GM19395 (cell line): ENCODE measurements around the gene KRIT1.
"Not testable (repeated sequence)": the region's sequence is repeated elsewhere in the genome, so short reads cannot be mapped to it uniquely, and the experiment has no call there.

Experiments used
- ATAC-seq: cut with Tn5 transposase; IDR thresholded peaks from one replicate; pipeline ENCODE4 v1.9.1; 2021; ENCODE audit warnings: mild to moderate bottlenecking, moderate library complexity; ENCODE audit not compliant: unreplicated experiment

Gene KRIT1

DNA sequence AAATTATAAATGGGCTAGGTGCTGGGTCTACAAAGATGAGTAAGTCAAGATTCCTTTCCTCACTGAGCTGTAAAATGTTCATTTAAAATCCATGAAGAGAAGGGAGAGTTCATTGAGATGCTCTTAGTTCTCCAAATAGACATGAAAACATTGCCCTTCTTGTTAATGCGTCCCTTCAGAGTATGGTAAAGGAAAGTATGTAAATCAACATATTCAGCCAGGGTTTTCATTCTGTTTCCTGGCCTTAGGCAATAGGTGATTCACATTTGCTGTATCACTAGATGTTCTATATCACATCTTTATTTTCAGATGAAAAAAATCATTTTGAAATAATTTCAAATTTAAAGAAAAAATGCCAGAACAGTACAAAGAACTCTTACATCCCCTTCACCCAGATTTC lies 5.5 kb upstream of the KRIT1 start:
- no peak for ATAC-seq

DNA sequence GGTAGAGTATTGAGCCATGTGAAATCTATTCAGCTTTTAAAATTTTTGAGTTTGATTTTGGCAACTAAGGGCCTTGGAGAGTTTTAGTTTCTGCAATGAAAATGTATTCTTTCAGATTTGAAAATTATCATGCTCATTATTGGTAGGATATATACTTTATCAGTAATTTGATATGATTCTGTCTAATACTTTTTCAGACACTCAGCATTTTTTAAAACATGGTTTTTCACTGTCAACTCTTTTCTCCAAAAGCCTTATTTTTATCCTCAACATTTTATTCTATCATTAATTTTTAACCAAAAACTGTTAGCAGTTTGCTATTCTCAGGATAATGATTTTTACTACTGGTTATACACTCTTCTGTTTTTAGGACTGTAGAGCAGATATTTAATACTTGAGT lies 4.9 kb upstream of the KRIT1 start:
- ATAC-seq: no peak

DNA sequence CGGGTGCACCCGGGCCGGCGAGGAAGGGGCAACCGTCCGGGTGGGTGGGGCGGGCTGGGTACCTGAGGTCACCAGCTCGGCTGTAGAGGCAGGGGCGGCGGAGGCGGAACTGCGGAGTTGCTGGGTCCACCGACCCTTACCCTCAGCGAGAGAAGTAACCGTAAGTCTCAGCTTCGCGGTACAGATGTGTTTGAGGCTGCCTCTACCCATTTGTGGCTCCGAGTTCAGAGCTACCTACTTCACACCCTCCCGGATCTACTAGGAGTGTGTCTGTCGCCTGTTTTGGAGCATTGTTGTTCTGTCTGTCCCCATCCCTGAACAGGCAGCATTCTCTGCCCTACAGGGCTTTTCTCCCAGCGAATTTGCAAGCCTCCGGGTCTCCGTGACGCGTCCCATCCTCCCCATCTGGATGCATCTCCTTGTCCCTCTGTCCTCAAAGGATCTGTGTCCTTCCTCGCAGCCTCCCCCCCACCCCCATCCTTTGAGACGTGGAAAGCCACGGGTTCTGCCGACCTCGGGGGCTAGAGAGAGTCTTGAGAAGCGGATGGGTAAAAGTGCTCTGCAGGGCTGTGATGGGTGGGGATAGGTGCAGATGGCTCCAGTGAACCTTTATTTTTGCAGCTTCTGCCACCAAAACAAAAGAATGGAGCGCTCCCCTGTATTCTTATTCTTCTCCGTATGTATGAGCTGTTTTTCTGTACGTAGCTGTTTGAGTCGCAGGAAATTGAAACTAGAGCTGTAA lies 817 bp upstream of the KRIT1 start:
- peak; percentile 40 for ATAC-seq

DNA sequence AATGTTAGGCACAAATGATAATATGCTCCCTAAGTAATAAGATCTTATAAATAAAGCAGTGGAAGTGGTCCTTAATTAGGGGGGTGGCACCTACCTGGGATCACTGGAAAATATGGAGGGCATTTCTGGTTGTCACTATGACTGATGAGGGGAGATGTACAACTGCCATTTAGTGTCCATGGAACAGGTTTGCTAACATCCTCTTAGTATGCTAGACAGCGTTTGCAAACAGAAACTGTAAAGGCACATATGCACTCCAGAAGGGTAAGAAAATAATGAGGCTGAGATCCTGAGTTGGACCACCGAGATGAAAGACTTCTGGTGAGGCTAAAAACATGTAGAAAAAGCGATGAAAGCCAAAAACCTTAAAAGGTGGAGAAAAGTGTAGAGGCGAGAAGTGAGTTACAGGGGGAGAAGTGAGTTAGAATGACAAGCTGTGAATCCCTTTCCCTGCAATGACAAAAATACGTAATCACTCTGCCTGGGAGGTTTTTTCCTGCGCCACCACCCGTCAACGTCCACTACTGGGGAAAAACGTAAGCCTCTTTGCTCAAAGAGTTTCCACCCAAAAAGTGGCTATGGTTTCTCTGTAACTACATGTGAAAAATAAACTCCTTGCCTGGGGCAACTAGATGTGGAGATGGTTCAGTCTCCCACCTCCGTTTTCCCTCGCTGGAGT lies 767 bp downstream of the KRIT1 start:
- peak; percentile 6 for ATAC-seq

DNA sequence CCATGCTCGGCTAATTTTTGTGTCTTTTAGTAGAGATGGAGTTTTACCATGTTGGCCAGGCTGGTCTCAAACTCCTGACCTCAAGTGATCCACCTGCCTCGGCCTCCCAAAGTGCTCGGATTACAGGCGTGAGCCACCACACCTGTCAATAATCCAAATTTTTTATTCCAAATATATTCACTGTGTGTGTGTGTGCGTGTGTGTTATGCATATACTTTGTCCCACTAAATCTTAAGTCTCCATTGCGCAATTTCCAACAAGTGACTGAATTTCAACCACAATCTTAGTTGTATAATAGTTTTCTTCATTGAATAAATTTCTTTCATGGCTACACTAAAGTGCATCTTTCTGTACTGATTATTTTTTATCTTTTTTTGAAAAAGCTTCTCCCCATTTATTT lies 2.7 kb downstream of the KRIT1 start:
- ATAC-seq: no peak

DNA sequence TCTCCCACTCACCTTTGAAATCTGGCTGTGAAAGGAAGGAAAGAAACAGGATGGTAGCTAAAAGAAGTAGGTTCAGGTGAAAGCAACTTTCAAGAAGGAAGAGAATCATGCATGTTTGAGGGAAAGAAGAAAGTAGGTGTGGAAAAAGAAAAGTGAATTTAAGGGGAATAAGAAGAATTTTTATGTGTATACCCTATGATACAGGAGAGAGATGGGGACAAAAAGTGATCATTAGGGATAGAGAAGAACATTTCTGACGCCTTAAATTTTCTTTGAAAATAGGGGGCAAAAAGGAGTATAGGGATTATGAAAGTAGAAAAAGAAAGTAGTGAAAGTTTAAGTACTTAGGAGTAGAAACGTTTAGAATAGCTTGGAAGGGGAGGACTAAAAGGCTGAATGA lies 15.2 kb downstream of the KRIT1 start:
- no peak for ATAC-seq

DNA sequence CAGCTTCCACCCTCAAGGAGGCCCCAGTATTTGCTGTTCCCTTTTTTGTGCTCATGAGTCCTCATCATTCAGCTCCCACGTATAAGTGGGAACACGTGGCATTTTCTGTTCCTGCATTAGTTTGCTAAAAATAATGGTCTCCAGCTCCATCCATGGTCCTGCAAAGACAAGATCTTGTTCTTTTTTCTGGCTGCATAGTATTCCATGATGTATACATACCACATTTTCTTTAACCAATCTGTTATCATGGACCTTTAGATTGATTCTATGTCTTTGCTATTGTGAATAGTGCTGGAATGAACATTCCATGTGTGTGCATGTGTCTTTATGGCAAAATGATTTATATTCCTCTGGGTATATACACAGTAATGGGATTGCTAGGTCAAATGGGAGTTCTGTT lies 17.0 kb downstream of the KRIT1 start:
- ATAC-seq: no peak

DNA sequence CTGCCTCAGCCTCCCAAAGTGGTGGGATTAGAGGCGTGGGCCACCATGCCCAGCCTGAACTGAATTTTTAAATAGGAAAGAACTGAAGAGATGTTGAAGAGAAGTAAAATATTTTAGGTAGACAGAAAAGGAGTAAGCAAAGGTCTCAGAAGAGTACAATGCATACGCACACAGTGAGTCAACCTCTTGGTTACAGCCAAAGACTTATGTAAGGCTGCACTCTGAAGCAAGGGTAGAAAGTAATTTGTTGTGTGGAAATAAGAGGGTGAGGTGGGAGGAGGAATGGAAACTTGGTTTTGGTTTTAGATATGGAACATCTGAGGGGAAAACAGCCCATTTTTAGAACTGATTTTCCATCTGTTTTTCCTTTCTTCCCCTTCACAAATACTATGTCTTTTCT lies 17.6 kb downstream of the KRIT1 start:
- no peak for ATAC-seq

DNA sequence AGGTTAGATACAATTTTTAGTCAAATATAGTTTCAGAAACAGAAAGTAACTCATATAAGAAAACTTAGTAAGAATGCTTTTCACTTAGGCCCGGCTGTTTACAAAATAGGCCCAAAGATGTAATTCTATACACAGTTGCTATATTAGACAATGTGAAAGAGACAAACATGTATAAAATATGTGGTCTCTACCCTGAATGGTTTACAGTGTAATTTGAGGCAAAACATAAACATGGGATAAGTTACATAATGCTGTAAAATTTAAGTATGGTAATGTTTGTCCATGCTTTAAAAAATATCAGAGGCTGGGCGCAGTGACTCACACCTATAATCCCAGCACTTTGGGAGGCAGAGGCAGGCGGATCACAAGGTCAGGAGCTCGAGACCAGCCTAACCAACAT lies 18.7 kb downstream of the KRIT1 start:
- ATAC-seq: no peak

DNA sequence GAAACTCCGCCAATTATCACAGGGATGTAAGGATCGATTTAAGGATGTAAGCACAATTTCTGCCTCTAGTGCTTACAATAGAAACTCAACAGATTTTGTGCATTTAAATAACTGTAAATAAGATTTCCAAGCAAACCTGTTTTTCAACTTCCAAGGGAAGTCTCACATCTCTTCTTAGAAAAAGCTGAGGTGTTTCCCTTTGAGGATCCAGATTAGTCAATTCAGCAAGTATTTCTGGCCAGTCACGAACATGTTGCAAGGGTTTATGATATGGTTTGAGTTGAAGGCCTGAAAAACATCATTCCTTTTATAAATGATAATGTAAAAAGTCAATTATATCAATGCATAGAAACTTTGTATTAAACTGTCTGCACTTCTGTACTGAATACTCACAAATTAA lies 23.9 kb downstream of the KRIT1 start:
- no peak for ATAC-seq

DNA sequence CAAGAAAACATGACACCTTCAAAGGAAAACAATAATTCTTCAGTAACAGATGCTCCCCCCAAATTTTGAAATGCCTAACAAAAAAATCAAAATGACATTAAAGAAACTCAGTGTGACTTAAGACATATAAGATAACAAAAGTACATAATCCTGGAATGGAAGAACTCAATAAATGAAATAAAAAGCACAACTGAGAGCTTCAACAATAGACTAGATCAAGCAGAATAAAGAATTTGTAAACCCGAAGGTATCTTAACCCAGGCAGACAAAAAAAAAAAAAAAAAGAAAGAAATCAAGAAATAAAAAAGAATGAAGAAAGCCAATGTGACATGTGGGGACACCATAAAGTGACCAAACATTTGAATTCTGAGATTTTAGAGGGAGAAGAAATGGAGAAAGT lies 39.0 kb downstream of the KRIT1 start:
- no peak for ATAC-seq

DNA sequence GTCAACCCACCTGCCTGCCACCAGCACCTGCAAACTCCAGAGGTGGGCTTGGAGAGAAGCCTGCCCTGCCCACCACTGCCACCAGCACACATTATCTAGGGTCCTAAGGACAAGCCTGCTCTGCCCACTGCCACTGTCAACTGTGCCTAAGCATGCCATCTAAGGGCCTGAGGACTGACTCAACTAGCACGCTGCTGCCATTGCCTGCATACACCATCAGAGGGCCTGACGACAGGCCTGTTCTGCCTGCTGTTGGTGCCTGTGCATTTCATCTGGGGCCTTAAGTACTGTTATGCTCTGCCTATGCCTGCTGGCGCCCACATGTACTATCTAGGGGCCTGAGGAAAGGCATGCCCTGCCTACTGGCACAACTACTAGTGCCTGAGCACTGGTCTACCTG lies 39.7 kb downstream of the KRIT1 start:
- ATAC-seq: no peak

DNA sequence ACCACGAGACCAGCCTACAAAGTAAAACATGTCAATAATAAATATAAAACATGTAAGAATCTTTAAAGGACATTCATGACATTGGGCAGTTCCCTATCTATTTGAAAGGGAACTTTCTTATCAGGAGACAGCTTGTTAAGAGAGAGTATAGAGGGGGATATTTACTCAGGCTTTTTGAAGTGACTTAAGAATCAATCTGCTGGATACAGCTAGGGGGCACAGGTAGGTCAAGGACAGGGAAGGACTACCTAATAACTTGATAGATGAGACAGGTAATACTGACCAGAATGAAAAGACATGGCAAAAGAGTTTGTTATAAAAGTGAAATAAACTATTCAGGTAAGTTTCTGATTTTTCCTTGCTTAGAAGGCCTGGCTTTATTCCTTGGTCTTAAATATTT lies 44.9 kb downstream of the KRIT1 start:
- no peak for ATAC-seq

DNA sequence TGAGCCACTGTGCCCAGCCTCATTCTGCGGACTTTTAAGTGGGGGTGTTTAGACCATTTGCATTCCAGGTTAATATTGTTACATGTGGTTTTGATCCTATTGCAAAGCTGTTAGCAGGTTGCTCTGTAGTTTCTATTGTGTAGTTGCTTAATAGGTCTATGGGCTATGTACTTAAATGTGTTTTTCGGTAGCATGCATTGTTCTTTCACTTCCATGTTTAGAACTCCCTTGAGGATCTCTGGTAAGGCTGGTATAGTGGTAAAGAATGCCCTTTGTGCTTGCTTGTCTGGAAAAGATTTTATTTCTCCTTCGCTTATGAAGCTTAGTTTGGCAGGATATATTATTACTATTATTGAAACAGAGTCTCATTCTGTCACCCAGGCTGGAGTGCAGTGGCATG lies 53.4 kb downstream of the KRIT1 start:
- no peak for ATAC-seq

DNA sequence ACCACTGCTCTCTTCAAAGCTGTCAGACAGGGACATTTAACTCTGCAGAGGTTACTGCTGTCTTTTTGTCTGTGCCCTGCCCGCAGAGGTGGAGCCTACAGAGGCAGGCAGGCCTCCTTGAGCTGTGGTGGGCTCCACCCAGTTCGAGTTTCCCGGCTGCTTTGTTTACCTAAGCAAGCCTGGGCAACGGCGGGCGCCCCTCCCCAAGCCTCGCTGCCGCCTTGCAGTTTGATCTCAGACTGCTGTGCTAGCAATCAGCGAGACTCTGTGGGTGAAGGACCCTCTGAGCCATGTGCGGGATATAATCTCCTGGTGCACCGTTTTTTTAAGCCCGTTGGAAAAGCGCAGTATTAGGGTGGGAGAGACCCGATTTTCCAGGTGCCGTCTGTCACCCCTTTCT lies 56.5 kb downstream of the KRIT1 start:
- ATAC-seq: not testable (repeated sequence)

DNA sequence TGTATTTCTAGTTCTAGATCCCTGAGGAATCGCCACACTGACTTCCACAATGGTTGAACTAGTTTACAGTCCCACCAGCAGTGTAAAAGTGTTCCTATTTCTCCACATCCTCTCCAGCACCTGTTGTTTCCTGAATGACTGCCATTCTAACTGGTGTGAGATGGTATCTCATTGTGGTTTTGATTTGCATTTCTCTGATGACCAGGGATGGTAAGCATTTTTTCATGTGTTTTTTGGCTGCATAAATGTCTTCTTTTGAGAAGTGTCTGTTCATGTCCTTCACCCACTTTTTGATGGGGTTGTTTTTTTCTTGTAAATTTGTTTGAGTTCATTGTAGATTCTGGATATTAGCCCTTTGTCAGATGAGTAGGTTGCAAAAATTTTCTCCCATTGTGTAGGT lies 61.4 kb downstream of the KRIT1 start:
- ATAC-seq: not testable (repeated sequence)

DNA sequence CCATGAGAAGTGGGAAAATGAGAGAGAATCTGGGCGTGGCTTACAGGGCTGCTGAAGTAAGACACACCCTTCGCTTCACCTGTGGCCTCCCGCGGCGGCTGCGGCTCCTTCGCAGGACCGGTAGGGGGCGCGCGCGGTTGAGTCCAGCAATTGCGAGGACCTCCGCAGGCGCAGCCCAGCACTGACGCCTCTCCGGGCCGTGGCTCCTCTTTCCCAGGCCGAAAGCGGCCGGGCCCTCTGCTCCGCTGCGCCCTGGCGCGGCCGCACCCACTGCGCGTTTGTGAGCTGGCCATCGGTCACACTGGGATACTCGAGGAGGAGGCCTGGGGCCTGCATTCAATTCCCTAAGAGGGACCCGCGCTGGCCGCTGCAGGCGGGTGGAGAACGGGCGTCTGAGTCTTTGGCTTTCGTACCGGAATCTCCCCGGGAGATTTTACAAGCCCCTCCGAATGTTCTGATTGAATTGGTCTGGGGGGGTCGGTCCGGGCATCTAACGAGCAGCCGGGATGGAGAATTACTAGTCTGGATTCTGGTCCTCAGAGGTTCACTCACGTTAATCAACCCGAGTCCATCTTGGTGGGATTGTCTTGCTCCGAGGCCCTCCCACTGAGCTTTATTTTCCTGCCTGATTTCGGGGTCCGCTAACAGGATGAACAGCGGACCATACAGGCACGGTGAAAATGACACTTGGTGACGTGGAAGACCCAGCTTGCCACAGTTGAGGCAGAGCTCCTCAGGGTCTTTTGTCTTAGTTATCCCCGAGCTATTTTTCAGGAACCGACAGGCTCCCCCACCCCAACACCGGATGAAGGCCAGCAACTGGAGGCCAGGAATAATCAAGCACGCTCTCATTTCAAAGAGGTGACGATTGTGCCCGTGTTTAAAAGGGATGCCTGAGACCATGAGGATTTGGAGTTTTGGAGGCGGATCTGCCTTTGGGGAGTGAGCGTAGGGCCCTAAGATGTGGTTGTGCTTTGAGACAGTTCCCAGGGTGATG lies 66.5 kb downstream of the KRIT1 start, which contains the start of gene LRRD1:
TSS of gene LRRD1 (minus strand) at position 215 of the 997 bp plus-strand sequence. CDS start 13,940 bp downstream, outside the sequence.
- peak; percentile 99 for ATAC-seq

DNA sequence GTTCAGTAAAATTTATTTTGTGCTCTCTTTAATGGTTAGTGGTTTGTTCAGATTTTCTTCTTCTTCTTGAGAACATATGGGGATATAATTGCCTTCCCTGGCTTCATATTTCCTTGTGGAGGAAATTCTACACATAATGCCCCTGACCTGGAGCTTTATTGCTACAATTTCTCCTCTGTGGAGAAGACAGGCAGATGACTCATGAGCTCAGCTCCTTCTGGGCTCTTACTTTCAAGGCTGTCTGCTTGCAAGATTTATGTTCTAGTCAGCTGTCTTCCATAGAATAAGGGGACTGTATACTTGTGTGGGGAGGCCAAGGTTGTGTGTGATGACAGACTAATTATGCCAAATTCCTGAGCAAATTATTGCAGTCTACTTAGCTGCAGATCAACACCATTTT lies 68.4 kb downstream of the KRIT1 start:
- no peak for ATAC-seq

DNA sequence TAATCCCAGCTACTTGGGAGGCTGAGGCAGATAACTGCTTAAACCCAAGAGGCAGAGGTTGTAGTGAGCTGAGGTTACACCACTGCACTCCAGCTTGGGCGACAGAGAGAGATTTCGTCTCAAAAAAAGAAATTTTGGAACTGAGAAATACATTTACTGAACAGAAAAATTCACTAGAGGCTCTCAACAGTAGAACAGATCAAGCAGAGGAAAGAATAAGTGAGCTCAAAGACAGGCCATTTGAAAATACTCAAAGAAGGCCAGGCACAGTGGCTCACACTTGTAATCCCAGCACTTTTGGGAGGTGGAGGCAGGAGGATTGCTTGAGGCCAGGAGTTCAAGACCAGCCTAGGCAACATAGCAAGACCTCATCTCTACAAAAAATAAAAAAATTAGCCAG lies 76.2 kb downstream of the KRIT1 start:
- not testable (repeated sequence) for ATAC-seq

DNA sequence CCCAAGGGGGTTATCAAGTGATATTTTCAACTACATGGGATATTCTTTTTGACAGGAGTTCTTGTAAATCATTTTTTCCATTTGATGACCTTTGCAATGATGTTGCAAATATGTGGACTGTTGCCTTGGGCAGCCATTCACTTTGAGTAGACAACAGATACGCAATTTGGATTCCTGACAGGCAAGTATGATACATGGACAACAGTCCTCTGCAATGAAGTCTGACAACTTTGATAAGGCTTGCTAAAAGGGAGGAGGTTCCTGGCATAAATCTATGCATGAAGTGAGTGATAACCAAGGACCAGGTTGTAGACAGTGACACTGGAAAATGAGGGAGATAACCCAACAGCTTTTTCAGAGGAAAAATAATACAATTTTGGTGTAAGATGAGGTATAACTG lies 84.4 kb downstream of the KRIT1 start:
- no peak for ATAC-seq
